HAP-1 (cell line): Measurements from ENCODE around the gene GALNT17.
"Not testable (repeated sequence)": the region's sequence is repeated elsewhere in the genome, so short reads cannot be mapped to it uniquely, and the experiment has no call there.

Experiments used
- DNase-seq, 2 experiments: peaks; one replicate each; pipeline ENCODE4 v3.0.0-alpha.2; 2016 to 2020; ENCODE audit warnings: low spot score in 2 of 2
- H3K27me3 ChIP-seq: fragments of 250-450 bp; sonication (Bioruptor Pico); 2 replicates; pipeline ENCODE4 v1.5.1; 2020; ENCODE audit warnings: low read depth, mild to moderate bottlenecking, moderate library complexity
- H3K36me3 ChIP-seq: fragments of 250-450 bp; sonication (Bioruptor Pico); replicated peaks from 2 replicates; pipeline ENCODE4 v1.5.1; 2020; ENCODE audit warnings: mild to moderate bottlenecking
- H3K4me1 ChIP-seq: fragments of 250-450 bp; sonication (Bioruptor Pico); 2 replicates; pipeline ENCODE4 v1.5.1; 2020; ENCODE audit warnings: mild to moderate bottlenecking
- H3K4me3 ChIP-seq: fragments of 250-450 bp; sonication (Bioruptor Pico); 2 replicates; pipeline ENCODE4 v1.5.1; 2020; ENCODE audit warnings: mild to moderate bottlenecking, moderate library complexity
- H3K9me3 ChIP-seq: fragments of 250-450 bp; sonication (Bioruptor Pico); 2 replicates; pipeline ENCODE4 v1.5.1; 2020; ENCODE audit warnings: mild to moderate bottlenecking, moderate library complexity
- in situ Hi-C: fragments of 300-500 bp; cut with MboI; formaldehyde crosslinking; loops from 3 replicates; pipeline ENCODE4 v1.14.3; 2020; ENCODE audit warnings: low sequenced_read_pairs, inconsistent platforms, mixed read lengths

Gene GALNT17

GRCh38 chr7:71261066-71261465 is 129.1 kb downstream of the GALNT17 start:
- Histone ChIP-seq H3K4me3 (no peak overlapping the region), H3K36me3 (no peaks in the 10 kb centered on the region), H3K27me3 (no peaks in the 10 kb centered on the region), H3K9me3 (no peaks in the 10 kb centered on the region), H3K4me1 (no peaks in the 10 kb centered on the region)
- DNase-seq, result no peak
- in situ Hi-C loops, result no loop called here

- H3K4me1 ChIP-seq, in situ Hi-C loops, H3K9me3 ChIP-seq, H3K36me3 ChIP-seq, H3K27me3 ChIP-seq, DNase-seq, H3K4me3 ChIP-seq: not testable (repeated sequence)
Measured at GRCh38 chr7:71262834-71263233, 130.9 kb downstream of the GALNT17 start.

DNA sequence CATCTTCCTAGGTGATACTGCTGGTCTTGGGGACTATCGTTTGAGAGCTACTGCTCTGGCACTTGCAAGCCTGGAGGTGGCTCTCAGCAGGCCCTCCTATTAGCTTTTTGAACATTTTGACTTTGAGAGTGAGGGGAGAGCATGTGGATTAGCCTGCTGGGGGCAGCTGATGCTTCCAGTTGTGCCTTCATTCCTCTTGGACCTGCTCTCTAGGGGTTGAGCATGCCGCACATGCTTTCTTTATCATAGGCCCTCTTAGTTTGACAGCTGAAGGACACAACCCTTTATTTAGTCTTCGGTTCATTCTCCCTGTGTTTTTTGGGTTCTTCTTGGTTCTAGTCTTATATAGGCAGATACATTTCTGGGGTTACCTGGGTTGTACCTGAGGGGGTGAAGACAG is 132.1 kb downstream of the GALNT17 start:
- Histone ChIP-seq H3K27me3 (no peaks in the 10 kb centered on the region), H3K9me3 (no peaks in the 10 kb centered on the region), H3K36me3 (no peaks in the 10 kb centered on the region), H3K4me1 (no peaks in the 10 kb centered on the region), H3K4me3 (no peak overlapping the region)
- no peak for DNase-seq
- in situ Hi-C loops, result no loop called here

DNA sequence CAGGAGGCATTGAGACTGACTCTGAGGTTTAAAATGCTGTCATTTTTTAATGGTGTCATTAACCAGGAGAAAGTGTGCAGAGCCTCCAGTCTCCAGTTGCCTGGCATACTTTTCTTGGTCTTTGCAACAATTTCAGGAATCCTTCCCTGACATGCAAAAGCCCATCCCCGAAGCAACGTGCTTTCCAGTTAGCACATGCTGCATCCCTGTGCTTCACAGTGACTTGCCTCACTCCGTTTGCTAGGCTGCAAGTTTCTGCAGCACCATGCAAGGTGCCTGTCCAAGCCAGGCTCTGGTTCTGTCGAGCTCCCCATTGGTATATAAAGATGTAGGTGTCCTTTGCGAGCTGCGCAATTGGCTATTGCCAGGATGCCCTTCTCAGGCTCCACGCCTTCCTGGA is 135.0 kb downstream of the GALNT17 start:
- H3K27me3 ChIP-seq, result no peaks in the 10 kb centered on the region
- H3K9me3 ChIP-seq, result no peaks in the 10 kb centered on the region
- H3K36me3 ChIP-seq, result no peaks in the 10 kb centered on the region
- H3K4me1 ChIP-seq, result no peaks in the 10 kb centered on the region
- in situ Hi-C loops, result no loop called here
- no peak overlapping the region for H3K4me3 ChIP-seq
- DNase-seq, result no peak

GRCh38 chr7:71267734-71268469 is 136.0 kb downstream of the GALNT17 start:
- Histone ChIP-seq H3K36me3 (no peaks in the 10 kb centered on the region), H3K9me3 (no peaks in the 10 kb centered on the region), H3K27me3 (no peaks in the 10 kb centered on the region), H3K4me3 (no peak overlapping the region), H3K4me1 (no peaks in the 10 kb centered on the region)
- in situ Hi-C loops, result no loop called here
- no peak for DNase-seq

GRCh38 chr7:71270558-71270957 is 138.6 kb downstream of the GALNT17 start:
- no peaks in the 10 kb centered on the region for H3K4me1 ChIP-seq
- no peak overlapping the region for H3K4me3 ChIP-seq
- no peaks in the 10 kb centered on the region for H3K27me3 ChIP-seq
- no peaks in the 10 kb centered on the region for H3K9me3 ChIP-seq
- in situ Hi-C loops, result no loop called here
- no peak for DNase-seq
- no peaks in the 10 kb centered on the region for H3K36me3 ChIP-seq

DNA sequence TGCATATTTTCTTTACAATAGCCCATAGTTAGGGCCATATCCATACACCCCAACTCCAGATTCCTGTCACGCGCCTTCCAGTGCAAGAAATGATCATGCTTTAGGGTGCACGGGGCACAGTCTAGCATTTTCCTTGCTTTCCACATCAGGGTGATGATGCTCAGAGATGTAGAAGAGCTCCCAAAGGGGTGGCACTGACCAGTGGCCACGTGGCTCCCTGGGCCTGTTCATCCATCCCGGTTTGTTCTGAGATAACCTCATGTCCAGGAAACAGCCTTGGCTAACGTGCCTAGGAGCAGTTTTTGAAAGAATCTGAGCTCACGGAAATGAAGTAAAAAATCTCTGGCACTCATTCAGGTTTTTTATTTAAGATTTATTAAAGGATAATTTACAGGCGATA is 139.3 kb downstream of the GALNT17 start:
- Histone ChIP-seq H3K36me3 (no peaks in the 10 kb centered on the region), H3K27me3 (no peaks in the 10 kb centered on the region), H3K4me3 (no peak overlapping the region), H3K9me3 (no peaks in the 10 kb centered on the region), H3K4me1 (no peaks in the 10 kb centered on the region)
- DNase-seq, result no peak
- in situ Hi-C loops, result no loop called here

GRCh38 chr7:71272509-71273490 is 140.9 kb downstream of the GALNT17 start:
- H3K27me3 ChIP-seq, result no peaks in the 10 kb centered on the region
- in situ Hi-C loops, result no loop called here
- no peaks in the 10 kb centered on the region for H3K36me3 ChIP-seq
- H3K4me1 ChIP-seq, result no peaks in the 10 kb centered on the region
- no peaks in the 10 kb centered on the region for H3K9me3 ChIP-seq
- no peak for DNase-seq
- H3K4me3 ChIP-seq, result no peak overlapping the region

GRCh38 chr7:71278257-71278656 is 146.3 kb downstream of the GALNT17 start:
- no peak overlapping the region for H3K4me3 ChIP-seq
- in situ Hi-C loops, result no loop called here

GRCh38 chr7:71281261-71281660 is 149.3 kb downstream of the GALNT17 start:
- no peaks in the 10 kb centered on the region for H3K36me3 ChIP-seq
- no peak overlapping the region for H3K4me3 ChIP-seq
- H3K9me3 ChIP-seq, result no peaks in the 10 kb centered on the region
- no peaks in the 10 kb centered on the region for H3K4me1 ChIP-seq
- in situ Hi-C loops, result no loop called here
- no peak for DNase-seq
- no peaks in the 10 kb centered on the region for H3K27me3 ChIP-seq

More at GRCh38 chr7:71278257-71278656, 146.3 kb downstream of the GALNT17 start:
- no peaks in the 10 kb centered on the region for H3K36me3 ChIP-seq
- no peaks in the 10 kb centered on the region for H3K9me3 ChIP-seq
- H3K4me1 ChIP-seq, result no peaks in the 10 kb centered on the region
- H3K27me3 ChIP-seq, result no peaks in the 10 kb centered on the region
- no peak for DNase-seq

- Histone ChIP-seq H3K4me1 (no peaks in the 10 kb centered on the region), H3K9me3 (no peaks in the 10 kb centered on the region), H3K27me3 (no peaks in the 10 kb centered on the region), H3K4me3 (no peak overlapping the region), H3K36me3 (no peaks in the 10 kb centered on the region)
- in situ Hi-C loops, result no loop called here
- DNase-seq, result no peak
Measured at GRCh38 chr7:71283802-71284201, 151.9 kb downstream of the GALNT17 start.

DNA sequence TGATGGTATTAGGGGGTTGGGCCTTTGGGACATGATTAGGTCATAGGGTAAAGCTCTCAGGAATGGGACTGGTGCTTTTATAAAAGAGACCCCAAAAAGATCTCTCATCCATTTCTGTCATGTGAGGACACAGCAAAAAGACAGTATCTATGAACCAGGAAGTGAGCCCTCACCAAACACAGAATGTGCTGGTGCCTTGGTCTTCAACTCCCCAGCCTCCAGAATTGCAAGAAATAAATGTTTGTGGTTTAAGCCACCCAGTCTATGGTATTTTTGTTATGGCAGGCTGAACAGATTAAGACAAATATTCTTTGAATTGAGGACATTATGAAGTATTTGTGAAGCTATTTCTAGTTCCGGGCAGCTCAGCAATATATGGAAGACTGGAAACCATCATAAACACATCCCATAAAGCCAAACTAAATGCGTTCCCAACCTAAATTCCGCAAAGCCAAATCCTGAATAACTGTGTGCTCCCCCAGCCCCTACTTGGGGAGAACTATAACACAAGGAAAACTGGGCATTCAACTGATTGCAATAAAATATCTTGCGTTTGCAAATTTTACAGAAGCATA is 153.7 kb downstream of the GALNT17 start:
- H3K27me3 ChIP-seq, result no peaks in the 10 kb centered on the region
- DNase-seq, result no peak
- no peaks in the 10 kb centered on the region for H3K36me3 ChIP-seq
- no peaks in the 10 kb centered on the region for H3K4me1 ChIP-seq
- in situ Hi-C loops, result no loop called here
- no peak overlapping the region for H3K4me3 ChIP-seq
- H3K9me3 ChIP-seq, result no peaks in the 10 kb centered on the region

DNA sequence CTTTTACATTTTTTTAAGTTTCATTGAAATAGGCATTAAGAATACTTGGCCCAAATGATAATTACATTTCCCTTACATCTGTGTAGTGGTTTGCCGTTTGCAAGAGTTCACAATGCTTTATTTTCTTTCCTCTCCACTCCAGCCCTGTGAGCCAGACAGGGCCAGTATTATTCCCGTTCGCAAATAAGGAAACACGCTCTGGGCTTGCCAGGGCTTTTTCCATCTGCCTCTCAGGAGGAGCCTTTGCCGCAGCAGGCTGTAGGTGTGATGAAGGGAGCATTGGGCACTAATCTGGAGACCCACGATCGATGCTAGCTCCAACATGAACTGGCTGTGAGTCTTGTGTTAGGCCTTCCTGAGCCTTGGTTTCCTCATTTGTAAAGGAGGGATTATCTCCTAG is 154.4 kb downstream of the GALNT17 start:
- in situ Hi-C loops, result no loop called here
- DNase-seq, result no peak
- no peaks in the 10 kb centered on the region for H3K4me1 ChIP-seq
- H3K36me3 ChIP-seq, result no peaks in the 10 kb centered on the region
- no peak overlapping the region for H3K4me3 ChIP-seq
- no peaks in the 10 kb centered on the region for H3K9me3 ChIP-seq
- H3K27me3 ChIP-seq, result no peaks in the 10 kb centered on the region

DNA sequence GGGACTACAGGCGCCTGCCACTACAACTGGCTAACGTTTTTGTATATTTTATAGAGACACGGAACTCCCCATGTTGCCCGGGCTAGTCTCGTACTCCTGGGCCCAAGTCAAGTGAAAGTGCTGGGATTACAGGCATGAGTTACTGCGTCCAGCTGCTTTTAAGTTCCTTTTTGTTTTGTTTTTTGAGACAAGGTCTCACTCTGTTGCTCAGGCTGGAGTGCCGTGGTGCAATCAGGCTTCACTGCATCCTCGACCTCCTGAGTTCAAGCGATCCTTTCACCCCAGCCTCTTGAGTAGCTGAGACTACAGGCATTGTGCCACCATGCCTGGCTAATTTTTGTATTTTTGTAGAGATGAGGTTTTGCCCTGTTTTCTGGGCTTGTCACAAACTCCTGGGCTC is 155.0 kb downstream of the GALNT17 start:
- DNase-seq, result no peak
- no peaks in the 10 kb centered on the region for H3K36me3 ChIP-seq
- H3K27me3 ChIP-seq, result no peaks in the 10 kb centered on the region
- in situ Hi-C loops, result no loop called here
- H3K4me3 ChIP-seq, result no peak overlapping the region
- H3K9me3 ChIP-seq, result no peaks in the 10 kb centered on the region
- H3K4me1 ChIP-seq, result no peaks in the 10 kb centered on the region
